CD4-positive, alpha-beta T cell (primary cell): ENCODE data around the gene TLNRD1. TPM values are rescaled to one million over a fixed set of nuclear protein-coding genes. Genes with fewer than 3 reads are reported as not detected.

Experiments
- ATAC-seq: fragments of 200-7000 bp; cut with Tn5 transposase; one replicate; pipeline ENCODE4 v1.10.0; 2022; ENCODE audit warnings: mild to moderate bottlenecking; ENCODE audit not compliant: poor library complexity
- CTCF ChIA-PET: fragments of 350-600 bp; sonication (Branson Sonifier 250); formaldehyde crosslinking; loops from one replicate; lab custom pipeline; 2021; ENCODE audit warnings: antibody characterized with exemption, inconsistent platforms; lab: Charles Lee
- POLR2A ChIA-PET: fragments of 350-600 bp; sonication (Branson Sonifier 250); formaldehyde crosslinking; loops from one replicate; lab custom pipeline; 2021; ENCODE audit warnings: antibody characterized with exemption, inconsistent platforms; lab: Charles Lee
- DNase-seq, 14 experiments: peaks; one replicate each; pipeline ENCODE4 v3.0.0-alpha.2; 2013 to 2020; ENCODE audit warnings: mixed read lengths in 2 of 14
- H3K27ac ChIP-seq, 2 donors: one replicate each; pipeline versions ENCODE4 v1.5.1 to v1.7.0; 2013; ENCODE audit warnings: low read length in 2 of 2, low read depth in 1 of 2, mild to moderate bottlenecking in 1 of 2
- H3K27me3 ChIP-seq, 2 experiments: 1 replicate in 1 of 2; 2 replicates in 1 of 2; pipeline versions ENCODE4 v1.6.1 to v1.7.0; 2013; ENCODE audit warnings: low read length in 2 of 2, control low read depth in 1 of 2, mild to moderate bottlenecking in 1 of 2, moderate library complexity in 1 of 2; ENCODE audit not compliant: insufficient read depth in 2 of 2, control insufficient read depth in 1 of 2
- H3K36me3 ChIP-seq: one replicate; pipeline ENCODE4 v1.6.1; 2013; ENCODE audit warnings: low read length, control low read depth; ENCODE audit not compliant: insufficient read depth
- H3K4me1 ChIP-seq: one replicate; pipeline ENCODE4 v1.6.1; 2013; ENCODE audit warnings: low read length, control low read depth; ENCODE audit not compliant: insufficient read depth
- H3K4me3 ChIP-seq: one replicate; pipeline ENCODE4 v1.5.1; 2013; ENCODE audit warnings: mild to moderate bottlenecking, low read length, moderate library complexity
- H3K9me3 ChIP-seq, 2 experiments: 1 replicate in 1 of 2; 2 replicates in 1 of 2; pipeline versions ENCODE4 v1.6.1 to v1.7.0; 2013; ENCODE audit warnings: low read length in 2 of 2, mild to moderate bottlenecking in 2 of 2, control low read depth in 1 of 2, moderate library complexity in 1 of 2; ENCODE audit not compliant: control insufficient read depth in 1 of 2, insufficient read depth in 1 of 2
- H3K27ac Mint-ChIP-seq: one replicate; pipeline ENCODE4 v1.8.0; 2020; ENCODE audit warnings: mixed read lengths
- H3K27me3 Mint-ChIP-seq: one replicate; pipeline ENCODE4 v1.8.0; 2021; ENCODE audit warnings: mixed read lengths
- H3K36me3 Mint-ChIP-seq: one replicate; pipeline ENCODE4 v1.8.0; 2021; ENCODE audit warnings: low read depth, mixed read lengths
- H3K4me1 Mint-ChIP-seq: one replicate; pipeline ENCODE4 v1.8.0; 2021; ENCODE audit warnings: low read depth, mixed read lengths
- H3K4me3 Mint-ChIP-seq: one replicate; pipeline ENCODE4 v1.8.0; 2020; ENCODE audit warnings: mild to moderate bottlenecking, mixed read lengths
- H3K9me3 Mint-ChIP-seq: one replicate; pipeline ENCODE4 v1.8.0; 2020; ENCODE audit warnings: mixed read lengths
- intact Hi-C, 2 experiments: fragments of 100-400 bp; cut with DNase I in 1 of 2; cut with micrococcal nuclease in 1 of 2; formaldehyde crosslinking; loops; one replicate each; pipeline versions ENCODE4 v1.15.1 to v1.9.0; 2023 to 2025; cut with DNase I, micrococcal nuclease
- total RNA-seq, 174 experiments: library from RNA in 2 of 174; stranded (reverse) in 2 of 174; gene quantifications; one replicate each; pipeline ENCODE4 v1.2.3 and lab custom pipeline; 2021 to 2026
- TF ChIP-seq, protein P1 (sequence below): fragments of 200-600 bp; IDR thresholded peaks from one replicate; pipeline ENCODE4 v1.8.0; 2022; ENCODE audit warnings: antibody characterized with exemption, mild to moderate bottlenecking

TLNRD1 gene
- total RNA-seq, 2 experiments from 2014 or later: 10.5 to 12.3 TPM

DNA sequence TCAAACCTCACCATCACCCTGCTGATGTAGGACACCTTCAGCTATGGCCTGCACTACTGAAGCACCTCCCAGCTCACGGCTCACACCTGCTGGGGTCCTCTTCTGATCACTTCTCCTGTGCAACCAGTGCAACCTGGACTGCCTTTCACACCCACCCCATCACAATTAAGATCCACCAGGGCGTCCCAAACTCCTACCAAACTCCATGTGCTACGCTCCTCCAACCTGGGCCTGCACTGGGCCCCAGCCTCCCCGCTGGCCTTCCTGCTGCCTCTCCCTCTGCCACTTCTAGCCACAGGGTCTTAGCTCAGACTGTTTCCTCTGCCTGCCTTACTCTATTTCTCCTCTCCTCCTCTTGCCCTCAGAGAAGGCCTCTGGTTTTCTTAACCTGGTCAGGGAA is 23.9 kb upstream of the TLNRD1 start:
- intact Hi-C loops: loop anchor here (1.0 to 5.0 kb wide), 4 partner anchors 131 to 1395 kb away; no protein-coding TSS in a partner anchor
- Histone ChIP-seq H3K27ac (no peak overlapping the region), H3K4me1 (peaks cover 12% of the 10 kb centered on the region), H3K36me3 (peaks cover 45% of the 10 kb centered on the region), H3K27me3 (no peaks in the 10 kb centered on the region), H3K4me3 (no peak overlapping the region), H3K9me3 (no peaks in the 10 kb centered on the region)
- Mint-ChIP-seq H3K36me3 (peaks cover 57% of the 10 kb centered on the region), H3K27me3 (no peaks in the 10 kb centered on the region), H3K27ac (peak overlapping the region; percentile 34), H3K4me1 (peaks cover 42% of the 10 kb centered on the region), H3K4me3 (no peak overlapping the region), H3K9me3 (no peaks in the 10 kb centered on the region)
- DNase-seq (no peak), ATAC-seq (no peak)
- CTCF ChIA-PET: interaction anchor here (1.0 to 1.5 kb wide), 3 partner anchors 14 to 289 kb away, joined by 3 to 6 read pairs (median 3); no protein-coding TSS in a partner anchor
- POLR2A ChIA-PET: no interaction called here
- TF ChIP-seq, protein P1, sequence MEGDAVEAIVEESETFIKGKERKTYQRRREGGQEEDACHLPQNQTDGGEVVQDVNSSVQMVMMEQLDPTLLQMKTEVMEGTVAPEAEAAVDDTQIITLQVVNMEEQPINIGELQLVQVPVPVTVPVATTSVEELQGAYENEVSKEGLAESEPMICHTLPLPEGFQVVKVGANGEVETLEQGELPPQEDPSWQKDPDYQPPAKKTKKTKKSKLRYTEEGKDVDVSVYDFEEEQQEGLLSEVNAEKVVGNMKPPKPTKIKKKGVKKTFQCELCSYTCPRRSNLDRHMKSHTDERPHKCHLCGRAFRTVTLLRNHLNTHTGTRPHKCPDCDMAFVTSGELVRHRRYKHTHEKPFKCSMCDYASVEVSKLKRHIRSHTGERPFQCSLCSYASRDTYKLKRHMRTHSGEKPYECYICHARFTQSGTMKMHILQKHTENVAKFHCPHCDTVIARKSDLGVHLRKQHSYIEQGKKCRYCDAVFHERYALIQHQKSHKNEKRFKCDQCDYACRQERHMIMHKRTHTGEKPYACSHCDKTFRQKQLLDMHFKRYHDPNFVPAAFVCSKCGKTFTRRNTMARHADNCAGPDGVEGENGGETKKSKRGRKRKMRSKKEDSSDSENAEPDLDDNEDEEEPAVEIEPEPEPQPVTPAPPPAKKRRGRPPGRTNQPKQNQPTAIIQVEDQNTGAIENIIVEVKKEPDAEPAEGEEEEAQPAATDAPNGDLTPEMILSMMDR: no peak

DNA sequence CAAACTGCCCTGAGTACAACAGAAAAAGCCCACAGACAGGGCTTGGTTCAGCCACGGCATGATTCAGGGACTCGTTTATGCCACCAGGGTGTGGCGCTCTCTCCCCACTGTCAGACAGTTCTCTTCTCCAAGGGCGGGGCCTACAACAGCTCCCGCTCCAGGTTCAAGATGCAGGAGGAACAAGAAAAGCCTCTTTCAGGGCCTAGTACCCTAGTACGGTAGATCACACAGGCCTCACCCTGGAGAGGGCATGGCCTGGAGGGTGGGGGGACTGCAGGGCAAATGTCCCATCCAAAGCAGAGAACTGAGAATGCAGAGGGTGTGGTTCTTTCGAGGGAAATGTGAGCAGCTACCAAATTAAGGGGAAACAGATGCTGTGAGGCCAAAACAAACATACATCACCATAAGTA is 23.1 kb upstream of the TLNRD1 start:
- H3K4me3 Mint-ChIP-seq: no peak overlapping the region
- no peak overlapping the region for H3K4me3 ChIP-seq
- H3K9me3 Mint-ChIP-seq: no peaks in the 10 kb centered on the region
- ChIA-PET POLR2A (interaction anchor here (0.6 kb wide), 1 partner anchor 23 kb away, joined by 3 read pairs; the partner anchor contains the start of gene TLNRD1), CTCF (interaction anchor here (1.0 to 1.5 kb wide), 4 partner anchors 14 to 289 kb away, joined by 3 to 6 read pairs (median 4); no protein-coding TSS in a partner anchor)
- ATAC-seq: peak; percentile 51
- H3K27me3 ChIP-seq: no peaks in the 10 kb centered on the region
- H3K36me3 ChIP-seq: peaks cover 51% of the 10 kb centered on the region
- intact Hi-C loops: loop anchor here (1.0 to 5.0 kb wide), 4 partner anchors 131 to 1395 kb away; no protein-coding TSS in a partner anchor
- DNase-seq: peak in 10 of 14 experiments; percentile 21 to 71 (median 42)
- H3K27ac ChIP-seq: no peak overlapping the region
- peak overlapping the region; percentile 34 for H3K27ac Mint-ChIP-seq
- TF ChIP-seq, protein P1: no peak
- H3K9me3 ChIP-seq: no peaks in the 10 kb centered on the region
- H3K27me3 Mint-ChIP-seq: no peaks in the 10 kb centered on the region
- H3K4me1 Mint-ChIP-seq: peaks cover 50% of the 10 kb centered on the region
- peaks cover 13% of the 10 kb centered on the region for H3K4me1 ChIP-seq
- peaks cover 59% of the 10 kb centered on the region for H3K36me3 Mint-ChIP-seq

DNA sequence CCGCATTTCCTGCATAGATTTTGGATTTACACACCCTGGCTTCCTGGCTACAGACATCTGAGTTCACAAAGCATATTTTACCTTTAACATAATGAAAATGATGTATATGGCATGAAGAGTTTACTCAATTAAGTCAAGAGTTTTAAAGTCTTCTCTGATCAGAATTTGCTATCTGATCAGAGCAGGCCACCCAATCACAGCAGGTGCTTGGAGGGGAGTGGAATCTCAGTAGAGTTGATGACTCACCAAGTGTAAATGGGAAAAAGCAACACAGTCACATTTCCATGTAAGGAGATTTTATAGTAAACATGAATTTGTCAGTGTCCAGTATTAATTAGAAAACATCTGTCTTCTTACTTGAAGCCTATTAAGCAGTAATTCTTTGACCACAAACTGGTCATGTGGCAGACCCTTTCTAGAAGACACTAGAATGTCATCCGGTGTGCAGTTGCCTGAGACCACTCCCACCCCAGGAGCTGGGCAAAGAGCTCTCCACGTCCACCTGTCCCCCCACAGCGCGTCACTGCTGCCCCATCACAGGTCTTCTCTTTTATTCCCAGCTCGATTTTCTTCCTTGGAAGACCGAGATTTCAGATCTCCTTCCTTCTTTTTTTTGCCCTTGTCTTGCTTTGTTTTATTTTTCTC is 21.9 kb upstream of the TLNRD1 start:
- Mint-ChIP-seq H3K4me3 (no peak overlapping the region), H3K36me3 (peaks cover 65% of the 10 kb centered on the region), H3K4me1 (peaks cover 59% of the 10 kb centered on the region), H3K27me3 (no peaks in the 10 kb centered on the region), H3K9me3 (no peaks in the 10 kb centered on the region), H3K27ac (peak overlapping the region; percentile 42)
- peaks cover 17% of the 10 kb centered on the region for H3K4me1 ChIP-seq
- CTCF ChIA-PET: interaction anchor here (0.7 kb wide), 1 partner anchor 134 kb away, joined by 3 read pairs; no protein-coding TSS in a partner anchor
- TF ChIP-seq, protein P1: no peak
- DNase-seq (no peak), ATAC-seq (no peak)
- H3K27ac ChIP-seq: no peak overlapping the region
- H3K36me3 ChIP-seq: peaks cover 53% of the 10 kb centered on the region
- POLR2A ChIA-PET: no interaction called here
- intact Hi-C loops: loop anchor here (5.0 kb wide), 2 partner anchors 288 to 1393 kb away; no protein-coding TSS in a partner anchor
- no peaks in the 10 kb centered on the region for H3K27me3 ChIP-seq
- H3K9me3 ChIP-seq: no peaks in the 10 kb centered on the region
- no peak overlapping the region for H3K4me3 ChIP-seq
